ENCODE measurements around the gene CD93.

DNA sequence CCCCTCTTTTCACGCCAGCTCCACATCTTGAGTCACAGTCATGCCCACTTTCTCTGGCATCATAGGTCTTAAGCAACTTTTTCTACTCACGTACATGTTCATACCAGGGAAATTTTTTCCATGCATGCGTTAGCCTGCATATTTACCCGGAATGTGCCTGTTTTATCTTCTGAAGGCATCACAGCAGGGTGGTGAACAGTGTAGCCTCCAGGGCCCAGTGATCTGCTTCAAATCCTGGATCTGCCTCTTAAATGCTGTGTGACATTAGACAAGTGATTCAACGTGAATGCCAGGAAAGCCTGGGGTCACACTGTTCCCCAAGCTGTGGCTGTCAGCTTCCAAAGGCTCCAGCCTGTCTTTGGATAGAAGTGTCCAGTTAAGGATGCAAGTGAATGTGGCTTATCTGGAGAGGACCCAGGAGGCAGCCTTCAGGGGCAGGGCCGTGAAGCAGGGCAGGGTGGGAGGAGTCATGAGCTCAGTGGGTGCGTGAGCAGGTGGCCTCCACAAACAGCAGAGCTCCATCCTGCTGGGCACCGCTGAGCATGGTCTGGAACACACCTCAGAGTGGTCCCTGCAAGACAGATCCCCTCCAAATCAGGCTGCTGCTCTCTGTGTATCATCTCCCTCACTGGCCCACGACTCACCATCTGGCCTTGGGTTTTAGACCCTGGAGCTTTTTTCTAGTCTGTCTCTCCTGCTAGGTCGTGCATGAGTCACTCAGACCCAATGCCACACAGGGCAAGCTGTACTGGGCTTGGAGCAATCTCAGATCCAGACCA is 30.4 kb upstream of the CD93 start:
- TF ChIP-seq TAF1 (IDR thresholded peaks at IDR 0.05; ENCODE audit: low read depth, low read length) (no peak), POLR2AphosphoS5 (IDR thresholded peaks at IDR 0.05; ENCODE audit: low read depth, low read length) (no peak), POLR2A (IDR thresholded peaks at IDR 0.05; ENCODE audit: low read depth, low read length) (no peak), SPI1 (IDR thresholded peaks at IDR 0.05; ENCODE audit: low read depth, low read length) (no peak), PAX5 (IDR thresholded peaks at IDR 0.05; ENCODE audit: insufficient read depth, low read length, severe bottlenecking) (no peak)
